Mesendoderm (in vitro differentiated cells): ENCODE data around the gene LYPLA2.
"Not testable (repeated sequence)": the region's sequence is repeated elsewhere in the genome, so short reads cannot be mapped to it uniquely, and the experiment has no call there.

Source experiments
- DNase-seq: peaks from one replicate; pipeline ENCODE4 v3.0.0; 2013
- H2AK5ac ChIP-seq: 2 replicates; pipeline ENCODE4 v1.6.1; 2013; ENCODE audit warnings: low read length, inconsistent platforms
- H2BK120ac ChIP-seq: 2 replicates; pipeline ENCODE4 v1.6.1; 2013; ENCODE audit warnings: low read depth, mild to moderate bottlenecking, low read length, moderate library complexity, mixed read lengths
- H2BK15ac ChIP-seq: replicated peaks from 2 replicates; pipeline ENCODE4 v1.6.1; 2013; ENCODE audit warnings: low read depth, mild to moderate bottlenecking, moderate library complexity
- H2BK5ac ChIP-seq: 2 replicates; pipeline ENCODE4 v1.6.1; 2013; ENCODE audit warnings: low read length, inconsistent platforms
- H3K18ac ChIP-seq: 2 replicates; pipeline ENCODE4 v1.6.1; 2013; ENCODE audit warnings: mild to moderate bottlenecking, low read length, mixed read lengths
- H3K23ac ChIP-seq: one replicate; pipeline ENCODE4 v1.6.1; 2013; ENCODE audit warnings: low read length
- H3K27ac ChIP-seq: 2 replicates; pipeline ENCODE4 v1.5.1; 2013; ENCODE audit warnings: low read depth, mild to moderate bottlenecking, inconsistent platforms, low read length, moderate library complexity
- H3K27me3 ChIP-seq: 2 replicates; pipeline ENCODE4 v1.6.1; 2013; ENCODE audit warnings: low read length, control low read depth, mild to moderate bottlenecking, inconsistent platforms; ENCODE audit not compliant: insufficient read depth, poor library complexity
- H3K36me3 ChIP-seq: 2 replicates; pipeline ENCODE4 v1.6.1; 2013; ENCODE audit warnings: low read length, inconsistent platforms; ENCODE audit not compliant: control insufficient read depth, insufficient read depth
- H3K4ac ChIP-seq: one replicate; pipeline ENCODE4 v1.6.1; 2013; ENCODE audit warnings: low read depth, mild to moderate bottlenecking, low read length, moderate library complexity
- H3K4me1 ChIP-seq: 2 replicates; pipeline ENCODE4 v1.6.1; 2013; ENCODE audit warnings: low read depth, low read length, inconsistent platforms; ENCODE audit not compliant: control insufficient read depth
- H3K4me2 ChIP-seq: 2 replicates; pipeline ENCODE4 v1.6.1; 2013; ENCODE audit warnings: low read length
- H3K4me3 ChIP-seq: 2 replicates; pipeline ENCODE4 v1.5.1; 2013; ENCODE audit warnings: mild to moderate bottlenecking, low read length
- H3K56ac ChIP-seq: one replicate; pipeline ENCODE4 v1.6.1; 2013; ENCODE audit warnings: low read length
- H3K79me1 ChIP-seq: 2 replicates; pipeline ENCODE4 v1.6.1; 2013; ENCODE audit warnings: low read length, inconsistent platforms
- H3K79me2 ChIP-seq: 2 replicates; pipeline ENCODE4 v1.6.1; 2013; ENCODE audit warnings: mild to moderate bottlenecking, low read length; ENCODE audit not compliant: control insufficient read depth, insufficient read depth
- H3K9ac ChIP-seq: 2 replicates; pipeline ENCODE4 v1.6.1; 2013; ENCODE audit warnings: low read length, inconsistent platforms
- H4K5ac ChIP-seq: one replicate; pipeline ENCODE4 v1.6.1; 2013; ENCODE audit warnings: low read length
- H4K8ac ChIP-seq: one replicate; pipeline ENCODE4 v1.6.1; 2013; ENCODE audit warnings: low read depth, mild to moderate bottlenecking, control low read depth, low read length, moderate library complexity
- WGBS: extraction: QIAGEN DNeasy Blood & Tissue Kit; methylation state at CpG from one replicate; pipeline ENCODE4 v1.1.7; 2013; ENCODE audit warnings: low lambda C conversion rate, missing lambda C conversion rate; ENCODE audit not compliant: insufficient coverage; ENCODE audit errors: extremely low coverage; 5-methylcytosine and 5-hydroxymethylcytosine counted together

Gene LYPLA2

GRCh38 chr1:23801338-23801748 lies 10.4 kb downstream of the LYPLA2 start:
- no peak overlapping the region for H2AK5ac ChIP-seq
- H3K4me1 ChIP-seq, result peaks cover 1% of the 10 kb centered on the region
- no peak overlapping the region for H3K27ac ChIP-seq
- H3K27me3 ChIP-seq, result no peaks in the 10 kb centered on the region
- H4K8ac ChIP-seq, result no peak overlapping the region
- no peak overlapping the region for H2BK15ac ChIP-seq
- H3K18ac ChIP-seq, result peak overlapping the region; percentile 89
- peak overlapping the region; percentile 76 for H3K4me2 ChIP-seq
- no peak overlapping the region for H3K23ac ChIP-seq
- H3K56ac ChIP-seq, result peak overlapping the region; percentile 88
- no peak overlapping the region for H3K4ac ChIP-seq
- no peak overlapping the region for H2BK120ac ChIP-seq
- peak overlapping the region; percentile 53 for H3K4me3 ChIP-seq
- H3K79me1 ChIP-seq, result no peaks in the 10 kb centered on the region
- H2BK5ac ChIP-seq, result no peak overlapping the region
- no peak overlapping the region for H4K5ac ChIP-seq
- peaks cover 2% of the 10 kb centered on the region for H3K36me3 ChIP-seq
- no peaks in the 10 kb centered on the region for H3K79me2 ChIP-seq
- no CpG with 5 or more reads among the region's 19 CpGs for WGBS
- DNase-seq, result no peak
- peak overlapping the region; percentile 74 for H3K9ac ChIP-seq

GRCh38 chr1:23801876-23802275 lies 10.9 kb downstream of the LYPLA2 start:
- Histone ChIP-seq H3K27me3 (no peaks in the 10 kb centered on the region), H2BK15ac (no peak overlapping the region), H3K56ac (peak overlapping the region; percentile 25), H3K18ac (no peak overlapping the region), H3K4me1 (peaks cover 1% of the 10 kb centered on the region), H4K8ac (no peak overlapping the region), H2BK5ac (no peak overlapping the region), H3K36me3 (peaks cover 2% of the 10 kb centered on the region), H3K4ac (no peak overlapping the region), H2BK120ac (no peak overlapping the region), H3K4me2 (no peak overlapping the region), H3K79me2 (no peaks in the 10 kb centered on the region), H3K79me1 (no peaks in the 10 kb centered on the region), H4K5ac (no peak overlapping the region), H3K4me3 (no peak overlapping the region), H2AK5ac (no peak overlapping the region), H3K9ac (no peak overlapping the region), H3K23ac (no peak overlapping the region), H3K27ac (no peak overlapping the region)
- WGBS, result no CpG with 5 or more reads among the region's 10 CpGs
- DNase-seq, result no peak

- not testable (repeated sequence) for H4K5ac ChIP-seq, H2AK5ac ChIP-seq, H3K27me3 ChIP-seq, DNase-seq, H2BK120ac ChIP-seq, H2BK5ac ChIP-seq, H3K4ac ChIP-seq, H3K4me1 ChIP-seq, H3K4me2 ChIP-seq, H3K27ac ChIP-seq, H3K56ac ChIP-seq, H3K79me1 ChIP-seq, H3K18ac ChIP-seq, H3K23ac ChIP-seq, H3K9ac ChIP-seq, H4K8ac ChIP-seq, H3K79me2 ChIP-seq, H2BK15ac ChIP-seq, H3K36me3 ChIP-seq, H3K4me3 ChIP-seq
- WGBS, result no CpG with 5 or more reads among the region's 7 CpGs
Measured at GRCh38 chr1:23802809-23803342, 11.9 kb downstream of the LYPLA2 start.

- Histone ChIP-seq H3K4me3 (no peak overlapping the region), H2BK120ac (no peak overlapping the region), H3K4ac (no peak overlapping the region), H2BK15ac (no peak overlapping the region), H3K79me2 (no peaks in the 10 kb centered on the region), H4K5ac (no peak overlapping the region), H2AK5ac (no peak overlapping the region), H3K56ac (no peak overlapping the region), H3K79me1 (no peaks in the 10 kb centered on the region), H3K4me2 (no peak overlapping the region), H3K27ac (no peak overlapping the region), H3K23ac (no peak overlapping the region), H4K8ac (no peak overlapping the region), H3K4me1 (peaks cover 1% of the 10 kb centered on the region), H2BK5ac (no peak overlapping the region), H3K27me3 (no peaks in the 10 kb centered on the region), H3K36me3 (no peaks in the 10 kb centered on the region), H3K9ac (no peak overlapping the region), H3K18ac (no peak overlapping the region)
- DNase-seq, result no peak
- no CpG with 5 or more reads among the region's 5 CpGs for WGBS
Measured at GRCh38 chr1:23803674-23804073, 12.7 kb downstream of the LYPLA2 start.

GRCh38 chr1:23804183-23804835 lies 13.4 kb downstream of the LYPLA2 start:
- Histone ChIP-seq H3K23ac (no peak overlapping the region), H3K79me1 (no peaks in the 10 kb centered on the region), H4K5ac (no peak overlapping the region), H3K79me2 (no peaks in the 10 kb centered on the region), H2BK5ac (no peak overlapping the region), H3K9ac (no peak overlapping the region), H3K4me1 (no peaks in the 10 kb centered on the region), H3K56ac (no peak overlapping the region), H3K4me2 (no peak overlapping the region), H2AK5ac (no peak overlapping the region), H3K4me3 (no peak overlapping the region), H4K8ac (no peak overlapping the region), H3K4ac (no peak overlapping the region), H2BK120ac (no peak overlapping the region), H2BK15ac (no peak overlapping the region), H3K27me3 (no peaks in the 10 kb centered on the region), H3K27ac (no peak overlapping the region), H3K36me3 (no peaks in the 10 kb centered on the region), H3K18ac (no peak overlapping the region)
- no CpG with 5 or more reads among the region's 7 CpGs for WGBS
- DNase-seq, result no peak

GRCh38 chr1:23805025-23805424 lies 14.1 kb downstream of the LYPLA2 start:
- Histone ChIP-seq H3K56ac (no peak overlapping the region), H3K27ac (no peak overlapping the region), H3K18ac (no peak overlapping the region), H2BK5ac (no peak overlapping the region), H2AK5ac (no peak overlapping the region), H3K9ac (no peak overlapping the region), H4K5ac (no peak overlapping the region), H3K23ac (no peak overlapping the region), H3K27me3 (no peaks in the 10 kb centered on the region), H3K79me2 (no peaks in the 10 kb centered on the region), H3K36me3 (no peaks in the 10 kb centered on the region), H3K4me3 (no peak overlapping the region), H3K4me2 (no peak overlapping the region), H3K4ac (no peak overlapping the region), H2BK15ac (no peak overlapping the region), H3K79me1 (no peaks in the 10 kb centered on the region), H3K4me1 (no peaks in the 10 kb centered on the region), H4K8ac (no peak overlapping the region), H2BK120ac (no peak overlapping the region)
- WGBS, result no CpG with 5 or more reads among the region's 2 CpGs
- no peak for DNase-seq
